CD4-positive, alpha-beta T cell (primary cell): Measurements from ENCODE around the gene SLC1A2. TPM values are rescaled to one million over a fixed set of nuclear protein-coding genes. Genes with fewer than 3 reads are reported as not detected.

Experiments used
- ATAC-seq: fragments of 200-7000 bp; cut with Tn5 transposase; one replicate; pipeline ENCODE4 v1.10.0; 2022; ENCODE audit warnings: mild to moderate bottlenecking; ENCODE audit not compliant: poor library complexity
- CTCF ChIA-PET: fragments of 350-600 bp; sonication (Branson Sonifier 250); formaldehyde crosslinking; loops from one replicate; lab custom pipeline; 2021; ENCODE audit warnings: antibody characterized with exemption, inconsistent platforms; lab: Charles Lee
- POLR2A ChIA-PET: fragments of 350-600 bp; sonication (Branson Sonifier 250); formaldehyde crosslinking; loops from one replicate; lab custom pipeline; 2021; ENCODE audit warnings: antibody characterized with exemption, inconsistent platforms; lab: Charles Lee
- DNase-seq, 14 experiments: peaks; one replicate each; pipeline ENCODE4 v3.0.0-alpha.2; 2013 to 2020; ENCODE audit warnings: mixed read lengths in 2 of 14
- H3K27ac ChIP-seq, 2 donors: one replicate each; pipeline versions ENCODE4 v1.5.1 to v1.7.0; 2013; ENCODE audit warnings: low read length in 2 of 2, low read depth in 1 of 2, mild to moderate bottlenecking in 1 of 2
- H3K27me3 ChIP-seq, 2 experiments: 1 replicate in 1 of 2; 2 replicates in 1 of 2; pipeline versions ENCODE4 v1.6.1 to v1.7.0; 2013; ENCODE audit warnings: low read length in 2 of 2, control low read depth in 1 of 2, mild to moderate bottlenecking in 1 of 2, moderate library complexity in 1 of 2; ENCODE audit not compliant: insufficient read depth in 2 of 2, control insufficient read depth in 1 of 2
- H3K36me3 ChIP-seq: one replicate; pipeline ENCODE4 v1.6.1; 2013; ENCODE audit warnings: low read length, control low read depth; ENCODE audit not compliant: insufficient read depth
- H3K4me1 ChIP-seq: one replicate; pipeline ENCODE4 v1.6.1; 2013; ENCODE audit warnings: low read length, control low read depth; ENCODE audit not compliant: insufficient read depth
- H3K4me3 ChIP-seq: one replicate; pipeline ENCODE4 v1.5.1; 2013; ENCODE audit warnings: mild to moderate bottlenecking, low read length, moderate library complexity
- H3K9me3 ChIP-seq, 2 experiments: 1 replicate in 1 of 2; 2 replicates in 1 of 2; pipeline versions ENCODE4 v1.6.1 to v1.7.0; 2013; ENCODE audit warnings: low read length in 2 of 2, mild to moderate bottlenecking in 2 of 2, control low read depth in 1 of 2, moderate library complexity in 1 of 2; ENCODE audit not compliant: control insufficient read depth in 1 of 2, insufficient read depth in 1 of 2
- H3K27ac Mint-ChIP-seq: one replicate; pipeline ENCODE4 v1.8.0; 2020; ENCODE audit warnings: mixed read lengths
- H3K27me3 Mint-ChIP-seq: one replicate; pipeline ENCODE4 v1.8.0; 2021; ENCODE audit warnings: mixed read lengths
- H3K36me3 Mint-ChIP-seq: one replicate; pipeline ENCODE4 v1.8.0; 2021; ENCODE audit warnings: low read depth, mixed read lengths
- H3K4me1 Mint-ChIP-seq: one replicate; pipeline ENCODE4 v1.8.0; 2021; ENCODE audit warnings: low read depth, mixed read lengths
- H3K4me3 Mint-ChIP-seq: one replicate; pipeline ENCODE4 v1.8.0; 2020; ENCODE audit warnings: mild to moderate bottlenecking, mixed read lengths
- H3K9me3 Mint-ChIP-seq: one replicate; pipeline ENCODE4 v1.8.0; 2020; ENCODE audit warnings: mixed read lengths
- intact Hi-C, 2 experiments: fragments of 100-400 bp; cut with DNase I in 1 of 2; cut with micrococcal nuclease in 1 of 2; formaldehyde crosslinking; loops; one replicate each; pipeline versions ENCODE4 v1.15.1 to v1.9.0; 2023 to 2025; cut with DNase I, micrococcal nuclease
- total RNA-seq, 174 experiments: library from RNA in 2 of 174; stranded (reverse) in 2 of 174; gene quantifications; one replicate each; pipeline ENCODE4 v1.2.3 and lab custom pipeline; 2021 to 2026
- TF ChIP-seq, protein P1 (sequence below): fragments of 200-600 bp; IDR thresholded peaks from one replicate; pipeline ENCODE4 v1.8.0; 2022; ENCODE audit warnings: antibody characterized with exemption, mild to moderate bottlenecking

The SLC1A2 gene
- total RNA-seq, 2 experiments from 2014 or later: not detected

DNA sequence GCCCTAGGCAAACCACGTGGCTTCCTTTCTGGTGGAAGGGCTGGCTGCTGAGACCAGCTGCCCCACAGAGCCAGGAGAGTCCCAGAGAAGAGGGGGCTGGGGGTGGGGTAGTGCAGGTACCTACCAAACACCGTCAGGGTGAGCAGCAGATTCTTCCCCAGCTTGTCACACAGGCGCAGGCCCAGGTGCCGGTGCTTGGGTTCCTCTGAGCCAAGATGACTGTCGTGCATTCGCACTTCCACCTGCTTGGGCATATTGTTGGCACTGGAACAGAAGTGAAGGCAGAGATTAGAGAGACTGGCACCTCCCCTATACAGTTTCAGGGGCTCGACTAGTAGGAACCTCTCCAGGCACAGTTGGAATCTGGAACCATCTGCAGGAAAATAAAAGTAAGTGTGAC is 102.1 kb downstream of the SLC1A2 start:
- Mint-ChIP-seq H3K27me3 (no peaks in the 10 kb centered on the region), H3K4me1 (peaks cover 32% of the 10 kb centered on the region)
- no peak for ATAC-seq

DNA sequence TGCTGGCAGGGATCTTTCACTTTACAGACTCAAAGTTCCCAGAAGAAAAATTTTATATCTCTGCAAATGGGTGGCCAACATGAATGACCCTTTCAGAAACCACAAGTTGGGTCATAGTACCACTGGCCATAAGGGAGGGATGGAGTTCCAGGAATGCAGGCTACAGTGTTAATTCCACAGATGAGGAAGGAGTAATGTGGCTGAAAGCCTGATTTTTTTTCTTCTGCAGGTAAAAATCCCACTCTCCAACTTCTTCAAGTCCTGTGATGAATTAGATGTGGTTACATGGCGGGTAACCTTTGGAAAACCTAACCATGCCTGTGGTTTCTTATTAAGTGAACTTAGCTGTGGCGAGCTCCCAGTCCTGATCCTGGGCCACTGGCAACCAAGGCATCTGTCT is 103.2 kb downstream of the SLC1A2 start:
- intact Hi-C loops: no loop called here
- no peaks in the 10 kb centered on the region for H3K9me3 Mint-ChIP-seq
- CTCF ChIA-PET: interaction anchor here (0.7 kb wide), 1 partner anchor 48 kb away, joined by 3 read pairs; no protein-coding TSS in a partner anchor
- H3K36me3 Mint-ChIP-seq: no peaks in the 10 kb centered on the region
- TF ChIP-seq, protein P1, sequence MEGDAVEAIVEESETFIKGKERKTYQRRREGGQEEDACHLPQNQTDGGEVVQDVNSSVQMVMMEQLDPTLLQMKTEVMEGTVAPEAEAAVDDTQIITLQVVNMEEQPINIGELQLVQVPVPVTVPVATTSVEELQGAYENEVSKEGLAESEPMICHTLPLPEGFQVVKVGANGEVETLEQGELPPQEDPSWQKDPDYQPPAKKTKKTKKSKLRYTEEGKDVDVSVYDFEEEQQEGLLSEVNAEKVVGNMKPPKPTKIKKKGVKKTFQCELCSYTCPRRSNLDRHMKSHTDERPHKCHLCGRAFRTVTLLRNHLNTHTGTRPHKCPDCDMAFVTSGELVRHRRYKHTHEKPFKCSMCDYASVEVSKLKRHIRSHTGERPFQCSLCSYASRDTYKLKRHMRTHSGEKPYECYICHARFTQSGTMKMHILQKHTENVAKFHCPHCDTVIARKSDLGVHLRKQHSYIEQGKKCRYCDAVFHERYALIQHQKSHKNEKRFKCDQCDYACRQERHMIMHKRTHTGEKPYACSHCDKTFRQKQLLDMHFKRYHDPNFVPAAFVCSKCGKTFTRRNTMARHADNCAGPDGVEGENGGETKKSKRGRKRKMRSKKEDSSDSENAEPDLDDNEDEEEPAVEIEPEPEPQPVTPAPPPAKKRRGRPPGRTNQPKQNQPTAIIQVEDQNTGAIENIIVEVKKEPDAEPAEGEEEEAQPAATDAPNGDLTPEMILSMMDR: no peak
- H3K4me1 Mint-ChIP-seq: peaks cover 28% of the 10 kb centered on the region
- POLR2A ChIA-PET: interaction anchor here (1.1 kb wide), 1 partner anchor 14 kb away, joined by 3 read pairs; no protein-coding TSS in a partner anchor
- H3K27ac Mint-ChIP-seq: no peak overlapping the region
- DNase-seq: no peak
- no peaks in the 10 kb centered on the region for H3K27me3 Mint-ChIP-seq
- no peaks in the 10 kb centered on the region for H3K36me3 ChIP-seq
- no peak overlapping the region for H3K4me3 Mint-ChIP-seq
- H3K4me1 ChIP-seq: peaks cover 15% of the 10 kb centered on the region
- no peaks in the 10 kb centered on the region for H3K27me3 ChIP-seq
- H3K9me3 ChIP-seq: no peaks in the 10 kb centered on the region
- ATAC-seq: no peak
- no peak overlapping the region for H3K27ac ChIP-seq
- no peak overlapping the region for H3K4me3 ChIP-seq

More for the DNA sequence above, 102.1 kb downstream of the SLC1A2 start:
- Mint-ChIP-seq H3K27ac (no peak overlapping the region), H3K9me3 (no peaks in the 10 kb centered on the region), H3K4me3 (no peak overlapping the region), H3K36me3 (no peaks in the 10 kb centered on the region)
- TF ChIP-seq, protein P1: no peak
- Histone ChIP-seq H3K9me3 (no peaks in the 10 kb centered on the region), H3K27me3 (no peaks in the 10 kb centered on the region), H3K4me1 (peaks cover 15% of the 10 kb centered on the region), H3K4me3 (no peak overlapping the region), H3K36me3 (no peaks in the 10 kb centered on the region), H3K27ac (no peak overlapping the region)
- intact Hi-C loops: no loop called here
- ChIA-PET POLR2A (interaction anchor here (1.6 kb wide), 1 partner anchor 13 kb away, joined by 5 read pairs; no protein-coding TSS in a partner anchor), CTCF (no interaction called here)
- DNase-seq: no peak

DNA sequence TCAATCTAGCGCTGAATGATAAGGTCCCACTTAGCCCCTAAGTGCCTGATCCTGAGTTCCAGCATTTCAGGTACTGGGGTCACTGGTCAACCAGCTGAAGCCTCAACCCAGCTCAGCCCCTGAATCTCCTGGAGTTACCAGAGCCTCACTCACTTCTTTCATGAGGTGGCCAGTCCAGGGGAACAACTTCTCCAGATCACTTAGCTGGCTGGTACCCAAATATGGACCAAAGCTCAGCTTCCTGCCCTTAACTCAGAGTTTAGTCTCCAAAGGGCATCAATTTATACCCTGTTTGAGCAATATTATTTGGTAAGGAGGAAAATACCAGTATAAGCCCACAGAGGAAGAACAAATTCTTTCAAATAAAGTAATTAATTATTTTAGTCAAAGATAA is 105.6 kb downstream of the SLC1A2 start:
- Histone ChIP-seq H3K4me3 (no peak overlapping the region), H3K27ac (no peak overlapping the region), H3K36me3 (no peaks in the 10 kb centered on the region), H3K27me3 (no peaks in the 10 kb centered on the region), H3K9me3 (no peaks in the 10 kb centered on the region), H3K4me1 (peaks cover 18% of the 10 kb centered on the region)
- Mint-ChIP-seq H3K4me1 (peaks cover 12% of the 10 kb centered on the region), H3K27ac (no peak overlapping the region), H3K4me3 (no peak overlapping the region), H3K27me3 (no peaks in the 10 kb centered on the region), H3K9me3 (no peaks in the 10 kb centered on the region), H3K36me3 (no peaks in the 10 kb centered on the region)
- POLR2A ChIA-PET: no interaction called here
- ATAC-seq (no peak), DNase-seq (no peak)
- TF ChIP-seq, protein P1: no peak
- intact Hi-C loops: no loop called here
- CTCF ChIA-PET: interaction anchor here (1.7 kb wide), 1 partner anchor 378 kb away, joined by 3 read pairs; no protein-coding TSS in a partner anchor
